Activated effector memory CD4-positive, alpha-beta T cell treated with anti-CD3 and anti-CD28 coated beads, Interleukin-2, amount 50 U/mL, for 16 hours (primary cell): ENCODE results near the gene WDFY4.

Experiments used
- DNase-seq: peaks from one replicate; pipeline ENCODE4 v3.0.0-alpha.2; 2020

Gene WDFY4

DNA sequence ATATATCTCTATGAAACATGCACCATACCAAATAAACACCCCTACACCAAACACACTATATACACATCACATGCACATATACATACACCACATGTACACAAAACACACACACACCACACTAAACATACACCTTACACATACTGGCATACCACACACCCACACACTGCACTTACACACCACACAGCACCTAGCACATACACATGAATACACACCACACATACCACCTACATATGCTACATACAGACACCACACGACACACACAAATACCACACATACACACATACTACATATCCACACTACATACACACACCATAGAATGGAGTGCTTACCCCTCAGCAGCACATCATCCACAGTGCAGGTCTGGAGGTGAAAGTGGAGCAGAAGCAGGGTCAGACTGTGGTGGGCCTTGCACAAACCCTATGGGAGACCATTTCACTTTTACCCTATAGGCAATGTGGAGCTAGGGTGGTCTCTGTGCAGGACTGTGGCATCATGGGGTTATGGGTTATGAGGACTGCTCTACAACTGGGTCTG is 64.6 kb downstream of the WDFY4 start:
- DNase-seq = no peak

DNA sequence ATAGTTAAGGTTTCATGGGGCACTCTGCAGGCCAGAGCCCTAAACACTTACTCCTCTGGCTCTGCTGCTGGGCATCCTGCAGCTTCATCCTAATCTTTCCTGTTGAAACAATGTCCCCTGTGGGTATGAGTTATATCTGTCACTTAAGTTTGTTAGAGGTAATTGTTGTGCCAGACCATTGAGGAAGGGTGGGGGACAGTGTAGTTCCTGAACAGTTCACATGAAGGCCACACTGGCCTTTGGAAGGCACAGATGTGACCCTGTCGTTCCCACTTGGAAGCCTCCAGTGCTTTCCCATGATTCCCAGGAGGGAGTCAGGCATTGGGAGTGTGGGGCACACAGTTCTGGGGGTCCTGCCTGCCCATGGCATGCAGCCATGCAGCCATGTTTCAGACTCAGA is 65.3 kb downstream of the WDFY4 start:
- DNase-seq = no peak

DNA sequence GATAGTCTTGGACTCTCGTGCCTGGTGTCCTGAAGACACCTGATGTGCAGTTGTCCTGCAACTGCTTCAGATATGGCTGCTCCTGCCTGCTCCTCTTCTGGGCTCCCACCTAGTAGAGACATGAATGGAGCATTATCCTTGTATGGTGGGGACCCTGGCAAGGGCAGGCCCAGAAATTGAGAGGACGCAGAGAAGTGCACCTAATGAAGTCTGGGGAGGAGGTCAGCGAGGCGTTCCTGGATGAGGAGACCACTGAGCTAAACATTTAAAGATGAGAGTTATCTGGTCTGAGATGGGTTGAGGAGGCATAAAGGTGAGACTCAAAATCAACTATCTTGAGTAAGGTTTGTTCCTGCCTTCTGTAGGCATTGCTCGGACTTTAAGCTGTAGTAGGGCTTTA is 66.3 kb downstream of the WDFY4 start:
- no peak for DNase-seq

DNA sequence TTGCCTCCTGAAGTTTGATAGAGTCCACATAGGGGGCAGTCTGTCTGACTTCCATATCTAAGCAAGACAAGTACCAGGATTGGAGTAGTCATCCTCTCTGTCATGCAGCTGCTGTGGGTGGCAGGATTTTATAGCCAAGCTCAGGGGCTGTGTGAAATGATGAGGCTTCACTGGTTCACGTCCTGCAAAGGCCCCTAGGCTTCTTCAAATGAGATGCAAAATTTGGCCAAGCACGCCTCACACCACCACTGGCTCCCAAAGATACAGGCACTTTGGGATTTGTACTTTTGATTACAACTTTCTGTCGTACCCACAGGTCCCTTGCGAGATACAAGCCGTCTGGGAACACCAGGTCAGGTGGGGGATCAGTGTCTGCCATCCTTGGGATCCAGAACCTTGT is 67.1 kb downstream of the WDFY4 start:
- DNase-seq = no peak

DNA sequence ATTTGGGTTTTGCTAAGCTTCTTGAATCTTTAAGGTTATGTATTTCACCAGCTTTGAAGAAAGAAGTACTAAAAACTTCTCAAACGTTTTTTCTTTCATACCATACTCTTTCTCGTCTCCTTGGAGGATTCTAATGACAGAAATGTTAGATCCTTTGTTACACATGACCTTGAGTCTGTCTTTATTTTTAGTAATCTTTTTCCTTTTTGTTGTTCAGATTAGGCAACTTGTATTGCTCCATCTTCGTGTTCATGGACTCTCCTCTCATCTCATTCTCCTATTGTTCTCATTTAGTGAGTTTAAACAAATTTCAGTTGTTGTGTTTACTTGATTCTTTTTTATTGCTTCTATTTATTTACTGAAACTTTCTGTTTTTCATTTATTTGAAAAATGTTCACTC is 73.7 kb downstream of the WDFY4 start:
- no peak for DNase-seq

DNA sequence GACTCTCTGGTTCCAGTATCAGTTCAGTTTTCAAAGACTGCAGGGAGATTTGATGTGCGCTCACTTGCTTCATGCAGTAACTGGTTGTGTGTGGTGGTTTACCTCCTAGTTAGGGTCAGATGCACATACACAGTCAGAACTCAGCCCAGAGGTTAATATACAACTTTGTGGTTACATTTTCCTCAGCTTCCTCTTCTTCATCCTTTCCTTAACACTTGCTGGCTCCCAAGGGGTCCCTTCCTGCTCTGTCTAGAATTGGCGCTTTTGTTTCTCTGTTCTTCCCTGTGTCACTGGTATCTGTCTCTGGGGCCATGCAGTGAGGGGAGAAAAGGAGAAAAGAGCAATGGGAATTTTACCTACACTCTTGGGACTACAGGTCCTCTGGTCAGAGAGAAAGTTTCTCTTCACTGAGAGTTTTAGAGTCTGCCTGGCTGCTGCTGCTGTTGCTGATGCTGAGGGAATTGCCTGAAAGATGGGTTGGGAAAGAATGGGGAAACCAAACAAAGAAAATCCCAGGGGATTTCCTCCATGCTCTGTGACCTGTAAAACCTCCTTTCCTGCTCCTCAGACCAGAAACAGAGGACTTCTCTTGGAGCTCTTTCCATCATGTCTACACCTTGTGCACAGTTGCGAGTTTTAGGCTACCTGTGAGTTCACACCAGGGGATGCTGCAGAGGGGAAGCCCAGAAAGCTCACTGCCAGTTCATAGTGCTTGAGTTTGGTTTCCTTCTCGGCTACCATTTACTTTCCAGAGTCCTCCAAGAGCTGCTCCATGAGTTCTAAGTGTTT is 74.6 kb downstream of the WDFY4 start:
- no peak for DNase-seq

DNA sequence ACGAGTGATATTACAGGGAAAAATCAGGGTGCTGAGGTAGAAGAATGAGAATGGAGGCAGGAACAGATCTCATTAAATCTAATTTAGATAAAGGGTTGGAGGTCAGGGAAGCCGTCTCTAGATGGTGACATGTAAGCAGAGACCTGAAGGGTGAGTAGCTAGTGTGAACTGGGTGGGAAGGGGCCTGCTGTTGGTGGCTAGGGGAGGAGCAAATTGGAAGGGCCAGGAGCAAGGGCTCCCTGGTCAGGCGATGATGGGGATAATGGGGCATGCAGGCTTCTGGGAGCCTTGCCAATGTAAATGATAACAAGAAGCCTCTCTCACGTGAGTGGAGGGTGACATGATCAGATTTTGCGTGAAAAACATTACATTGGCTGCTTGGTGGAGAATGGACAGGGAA is 76.3 kb downstream of the WDFY4 start:
- no peak for DNase-seq

DNA sequence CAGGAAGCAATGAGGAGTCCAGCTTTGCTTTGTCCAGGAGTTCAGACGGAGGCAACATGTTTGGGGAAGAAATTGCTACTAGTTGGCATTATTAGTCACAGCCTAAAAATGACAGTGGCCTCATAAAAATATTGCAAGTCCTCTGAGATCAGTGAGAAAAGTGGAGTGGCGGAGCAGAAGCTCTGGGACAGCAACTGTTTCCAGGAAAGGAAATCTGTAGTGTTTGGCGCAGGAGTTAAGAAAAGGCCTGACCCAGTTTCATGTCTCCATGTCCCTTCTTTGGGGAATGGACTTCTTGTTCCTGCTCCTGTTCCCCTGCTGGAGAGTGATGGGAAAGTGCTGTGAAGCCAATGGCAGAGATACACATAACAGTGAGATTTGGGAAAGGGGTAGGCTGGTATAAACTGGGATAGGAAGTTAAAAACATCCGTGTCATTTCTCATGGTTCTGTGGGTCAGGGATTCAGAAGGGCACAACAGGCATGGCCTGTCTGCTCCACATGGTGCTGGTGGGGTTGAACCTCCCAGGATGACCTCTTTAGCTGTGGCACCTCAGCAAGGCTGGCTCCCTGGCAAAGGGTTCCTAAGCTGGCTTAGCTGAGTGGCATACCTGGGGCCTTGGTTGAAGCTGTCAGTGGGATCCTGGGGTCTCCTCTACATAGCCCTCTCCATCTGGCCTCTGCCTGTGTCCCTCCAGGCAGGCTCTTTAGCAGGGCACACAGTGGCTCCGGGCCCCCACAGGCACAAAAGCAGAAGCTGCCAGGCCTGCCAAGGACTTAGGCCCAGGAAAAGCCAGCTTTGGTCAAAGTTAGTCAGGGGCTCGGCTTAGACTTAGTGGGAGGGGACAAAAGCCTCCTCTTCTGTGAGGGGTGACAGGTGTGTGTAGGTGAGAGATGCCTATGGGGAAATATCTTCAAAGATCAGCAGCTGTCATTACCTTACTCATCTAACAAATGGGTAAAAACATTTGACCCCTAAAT is 77.7 kb downstream of the WDFY4 start:
- no peak for DNase-seq

DNA sequence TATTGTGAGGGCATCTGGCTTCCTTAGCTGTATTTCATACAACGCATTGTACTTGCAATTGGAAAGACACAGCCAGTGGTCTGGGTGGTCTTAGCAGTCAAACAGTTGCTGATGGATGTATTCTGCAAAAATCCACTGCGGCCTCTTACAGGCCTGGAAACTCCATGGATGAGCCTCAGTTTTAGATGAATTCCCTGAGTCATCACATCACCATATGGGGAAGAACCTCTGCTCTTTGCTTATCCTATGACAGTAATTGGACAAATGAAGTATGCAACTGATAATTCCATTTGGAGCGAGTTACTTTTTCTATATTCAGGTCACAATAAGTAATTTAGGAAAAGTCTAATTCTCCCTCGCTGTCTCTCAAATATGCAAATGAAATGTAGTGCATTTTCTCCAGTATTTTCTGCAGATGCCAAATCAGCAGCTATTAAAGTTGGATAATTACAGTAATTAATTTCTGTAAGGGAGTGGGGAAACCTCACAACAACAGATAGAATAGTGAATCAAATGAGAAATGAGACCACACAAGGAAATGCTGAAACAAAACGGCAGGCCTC is 78.8 kb downstream of the WDFY4 start:
- no peak for DNase-seq

DNA sequence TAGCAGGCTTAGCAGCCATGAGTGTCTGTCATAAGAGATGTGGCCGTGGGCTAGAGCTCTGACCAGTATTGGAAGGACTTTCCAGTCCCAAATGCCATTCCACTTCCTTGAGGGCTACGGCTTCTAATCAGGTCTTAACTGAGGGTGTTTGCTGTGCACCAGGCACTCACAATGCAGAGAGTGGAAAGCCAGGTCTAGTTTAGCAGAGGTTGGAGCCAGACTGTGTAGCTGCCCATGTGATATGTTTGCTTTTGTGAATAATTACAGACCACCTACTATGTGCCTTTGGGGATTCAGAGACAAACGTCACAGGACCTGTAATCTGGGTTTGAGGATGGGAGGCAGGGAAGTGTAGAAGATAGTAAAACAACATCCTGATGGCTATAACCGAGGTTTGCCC is 79.8 kb downstream of the WDFY4 start:
- DNase-seq = no peak

DNA sequence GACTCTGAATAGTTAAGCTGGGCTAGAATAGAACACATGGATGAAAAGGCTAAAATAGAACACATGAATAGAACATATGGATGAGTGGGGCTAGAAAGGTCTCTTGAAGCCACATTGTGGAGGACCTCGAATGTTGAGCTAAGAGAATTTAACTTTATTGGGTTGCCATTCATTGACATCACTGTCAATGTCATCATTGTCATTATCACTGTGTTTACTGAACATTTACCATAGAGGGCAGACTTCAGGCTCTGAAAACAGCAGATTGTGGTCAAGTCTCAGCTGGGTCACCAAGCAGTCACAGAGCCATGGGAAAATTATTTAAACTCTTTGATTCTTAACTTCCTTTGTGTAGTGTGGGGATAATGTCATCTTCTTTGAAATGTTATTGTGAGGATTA is 80.4 kb downstream of the WDFY4 start:
- no peak for DNase-seq

DNA sequence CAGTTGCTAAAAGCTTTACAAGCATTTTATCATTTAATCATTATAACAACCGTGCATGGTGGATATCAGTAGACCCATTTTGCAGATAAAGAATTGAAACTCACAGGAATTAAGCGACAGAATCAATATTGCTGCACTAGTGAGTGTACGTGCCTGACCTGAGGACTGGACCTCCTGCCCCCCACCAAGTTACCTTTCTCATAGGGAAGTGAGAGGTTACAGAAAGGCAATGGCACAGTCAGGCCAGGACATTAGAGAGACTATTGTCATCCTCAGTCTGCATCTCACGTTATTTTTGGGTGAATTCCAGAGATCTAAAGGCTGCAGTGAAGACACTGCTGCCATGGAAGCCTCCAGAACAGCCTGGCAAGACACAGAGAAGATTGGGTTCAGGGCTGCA is 80.9 kb downstream of the WDFY4 start:
- no peak for DNase-seq

DNA sequence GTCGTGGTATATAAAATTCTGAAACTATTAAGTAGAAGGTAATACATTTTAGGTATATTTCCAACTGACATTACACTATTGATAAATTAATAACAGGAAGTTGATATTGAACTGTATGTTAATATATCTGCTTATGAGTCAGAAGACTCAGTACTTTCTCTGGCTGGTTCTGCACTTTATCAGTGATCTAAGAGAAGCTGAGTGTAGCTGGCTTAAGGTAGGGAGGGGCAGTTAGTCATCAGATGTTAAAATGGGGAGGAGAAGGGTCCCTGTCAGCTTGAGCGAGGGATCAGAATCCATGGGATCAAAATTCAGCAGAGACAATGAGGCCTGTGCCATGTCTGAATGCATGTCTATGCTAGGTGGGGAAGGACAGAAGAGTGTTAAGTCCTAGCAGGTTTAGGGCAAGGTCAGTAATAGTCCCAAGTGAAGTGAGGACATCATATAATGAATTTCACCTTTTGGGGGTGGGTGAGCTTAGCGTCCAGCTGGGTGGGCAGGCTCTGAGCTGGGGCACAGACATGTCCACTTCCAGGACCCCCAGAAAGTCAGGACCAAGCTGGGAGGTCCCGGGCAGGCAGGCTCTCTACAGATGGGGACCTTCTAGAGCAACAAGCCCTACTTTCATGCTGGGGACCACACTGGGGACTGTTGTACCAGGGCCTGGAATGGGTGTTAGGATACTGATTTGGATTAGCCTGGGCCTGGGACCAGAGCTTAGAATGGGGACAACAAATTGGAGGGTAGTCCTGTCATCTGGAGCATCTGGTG is 82.9 kb downstream of the WDFY4 start:
- DNase-seq = no peak

DNA sequence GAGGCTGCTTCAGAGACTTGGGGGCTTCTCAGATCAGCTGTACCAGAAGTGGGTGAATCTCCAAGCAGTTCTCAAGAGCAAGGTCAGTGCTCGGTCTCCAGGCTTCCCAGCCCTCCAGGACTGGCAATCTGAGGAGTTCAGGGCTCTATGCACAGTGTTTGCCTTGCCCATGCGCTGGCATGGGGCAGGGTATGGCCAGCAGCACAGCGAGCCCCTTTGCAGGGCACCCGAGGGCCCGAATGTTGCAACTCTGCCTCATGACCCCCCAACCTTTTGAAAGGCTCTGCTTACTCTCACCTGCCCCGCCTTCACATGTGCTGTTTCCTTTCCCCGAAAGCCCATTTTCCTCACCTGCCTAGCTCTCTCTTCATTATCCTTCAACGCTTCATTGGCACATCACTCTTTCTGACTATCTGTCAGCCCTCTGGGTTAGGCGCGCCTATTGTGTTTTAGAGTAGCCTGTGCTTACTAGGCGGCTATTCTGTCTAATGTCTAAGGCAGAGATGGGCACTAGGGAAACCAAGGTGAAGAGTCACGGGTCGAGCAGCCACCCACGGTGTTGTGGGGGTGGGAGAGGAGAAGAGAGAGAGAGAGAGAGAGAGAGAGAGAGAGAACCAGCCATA is 83.6 kb downstream of the WDFY4 start:
- DNase-seq = no peak

DNA sequence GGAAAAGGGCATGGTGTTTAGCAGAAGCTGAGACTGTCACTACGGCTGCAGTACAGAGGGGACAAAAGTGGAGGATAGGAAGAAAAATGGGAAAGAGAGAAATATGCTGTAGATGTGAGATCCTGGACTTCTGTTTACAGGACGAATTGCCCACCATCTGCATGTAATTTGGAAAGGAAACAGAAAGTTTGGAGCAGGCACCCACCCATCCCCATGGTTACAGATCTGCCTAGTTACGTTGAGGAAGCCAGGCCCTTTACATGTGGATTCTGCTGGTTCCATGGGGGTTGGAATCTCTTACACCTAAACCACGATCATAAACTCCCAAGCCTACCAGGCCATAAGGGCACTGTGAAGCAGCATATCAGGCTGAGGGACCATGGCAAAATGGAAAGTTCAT is 84.3 kb downstream of the WDFY4 start:
- no peak for DNase-seq

DNA sequence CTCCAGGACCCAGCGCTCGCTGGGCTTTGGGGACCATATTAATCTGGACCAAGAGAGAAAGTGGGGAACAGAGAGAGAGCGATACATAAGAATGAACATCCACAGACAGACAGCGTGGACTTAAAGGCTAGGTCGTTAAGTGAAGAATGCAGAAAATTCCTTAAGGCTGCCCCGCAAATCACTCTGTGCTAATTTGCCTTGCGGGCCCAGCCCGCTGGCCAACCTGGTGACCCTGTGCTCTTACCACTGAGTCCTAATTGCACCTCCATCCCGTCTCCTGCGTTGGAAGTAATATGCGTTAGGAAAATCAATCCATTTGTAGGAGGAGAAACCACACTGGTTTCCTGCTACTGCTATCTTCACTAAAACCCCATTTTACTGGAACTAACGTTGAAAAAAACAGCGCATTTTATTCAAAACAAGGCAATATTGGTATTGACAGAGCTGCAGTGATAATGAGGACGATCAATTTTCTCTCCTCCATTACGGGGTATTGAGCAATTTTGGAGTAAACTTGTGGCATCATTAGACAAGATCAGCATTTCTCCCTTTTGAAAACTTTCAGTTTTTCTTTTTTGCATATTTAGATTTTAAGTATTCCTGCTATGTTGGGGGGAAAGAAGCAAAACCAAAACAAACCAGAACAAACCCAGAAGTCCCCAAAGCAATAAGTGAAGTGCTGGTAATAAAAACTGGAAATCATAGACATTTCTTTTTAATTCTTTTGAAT is 85.2 kb downstream of the WDFY4 start:
- DNase-seq = no peak

DNA sequence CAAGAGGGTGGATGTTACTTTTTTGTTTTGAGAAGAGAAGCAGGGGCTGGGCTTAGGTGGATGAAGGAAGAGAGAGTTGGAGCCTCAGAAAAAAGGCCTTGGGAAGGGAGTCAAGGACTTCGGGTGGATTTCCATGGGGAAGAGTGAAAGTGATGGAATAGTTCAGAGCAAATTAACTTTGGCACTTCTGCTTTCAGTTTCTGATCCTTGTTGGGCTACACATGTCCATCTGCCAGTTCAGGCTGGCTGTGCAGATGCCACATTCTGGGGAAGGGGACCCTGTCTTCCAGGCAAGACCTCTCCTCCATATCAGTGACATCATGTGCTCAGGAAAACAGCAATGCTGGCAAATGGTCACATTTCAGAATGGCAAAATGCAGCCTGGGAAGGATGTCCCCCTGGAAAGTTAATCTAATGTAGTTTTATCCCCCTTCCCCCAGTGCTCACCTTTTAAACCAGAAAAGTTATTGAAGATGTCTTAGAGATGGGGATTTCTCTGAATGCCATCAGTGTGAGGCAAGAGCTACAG is 86.0 kb downstream of the WDFY4 start:
- no peak for DNase-seq

DNA sequence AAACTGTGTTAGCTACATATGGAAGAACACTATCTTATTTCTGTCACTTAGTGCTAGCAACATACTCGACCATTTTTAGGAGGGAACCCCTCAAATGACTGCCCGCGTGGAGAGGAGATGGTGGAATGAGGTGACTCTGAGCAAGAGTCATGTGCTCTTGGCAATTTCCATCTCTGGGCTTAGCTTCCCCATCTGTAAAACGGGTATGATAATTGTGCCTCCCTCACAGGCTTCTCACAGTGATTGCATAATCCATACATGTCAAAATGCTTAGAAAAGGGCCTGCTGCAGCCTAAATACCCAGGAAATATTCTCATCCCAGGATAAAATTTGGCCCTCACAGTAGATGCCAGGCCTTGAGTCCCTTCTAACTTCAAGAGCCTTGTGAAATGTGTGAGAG is 86.6 kb downstream of the WDFY4 start:
- no peak for DNase-seq

DNA sequence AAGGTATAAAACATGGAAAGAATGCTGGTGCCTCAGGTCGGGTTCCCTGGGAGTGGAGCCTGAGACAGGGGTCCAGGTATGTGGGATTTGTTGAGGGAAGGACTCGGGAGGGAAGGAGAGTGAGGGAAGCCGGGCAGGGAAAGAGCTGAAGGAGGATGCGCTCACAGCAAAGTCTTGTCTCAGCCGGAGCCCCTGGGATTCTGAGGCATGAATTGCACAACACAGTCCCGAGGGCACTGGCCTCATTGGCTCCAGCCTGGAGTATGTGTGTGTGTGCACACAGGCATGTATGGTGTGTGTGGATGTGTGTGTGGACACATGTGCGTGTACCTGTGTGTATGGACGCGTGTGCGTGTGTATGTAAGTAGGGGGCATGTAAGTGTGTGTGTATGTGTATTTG is 87.4 kb downstream of the WDFY4 start:
- no peak for DNase-seq

DNA sequence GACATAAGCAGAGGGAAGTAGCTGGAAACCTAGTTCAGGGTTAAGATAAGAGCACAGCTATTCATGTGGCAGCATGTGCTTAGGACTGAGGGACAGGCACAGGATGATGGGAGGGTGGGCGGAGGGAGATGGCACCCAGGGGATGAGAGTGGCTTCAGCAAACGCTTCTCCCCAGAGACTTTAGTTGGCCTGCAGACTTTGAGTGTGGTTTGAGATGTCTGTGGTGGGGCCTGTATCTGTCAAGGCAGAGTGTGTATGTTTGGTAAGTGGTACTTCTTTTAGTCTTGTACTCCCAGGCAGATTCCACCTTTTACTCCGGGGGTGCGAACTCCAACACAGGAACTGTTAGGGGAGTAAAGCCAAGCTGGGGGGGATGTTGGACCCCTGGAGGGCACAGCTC is 88.9 kb downstream of the WDFY4 start:
- DNase-seq = no peak
